GM12865 (cell line): Measurements from ENCODE around the gene MKRN2.
A peak's percentile ranks its signal among the peaks of the same experiment; 100 is the strongest.

Source experiments
- DNase-seq: peaks from one replicate; pipeline ENCODE4 v3.0.0; 2010; ENCODE audit warnings: low read depth
- H3K4me3 ChIP-seq: 2 replicates; pipeline ENCODE4 v1.5.1; 2011; ENCODE audit warnings: mild to moderate bottlenecking, low read depth, low read length, control low read depth
- TF ChIP-seq, protein P1 (sequence below): IDR thresholded peaks from 2 replicates; pipeline ENCODE4 v1.5.1; 2011; ENCODE audit warnings: low read length, control low read depth, low read depth, inconsistent platforms; ENCODE audit not compliant: insufficient read depth; ENCODE audit errors: missing control alignments

Gene MKRN2, protein sequence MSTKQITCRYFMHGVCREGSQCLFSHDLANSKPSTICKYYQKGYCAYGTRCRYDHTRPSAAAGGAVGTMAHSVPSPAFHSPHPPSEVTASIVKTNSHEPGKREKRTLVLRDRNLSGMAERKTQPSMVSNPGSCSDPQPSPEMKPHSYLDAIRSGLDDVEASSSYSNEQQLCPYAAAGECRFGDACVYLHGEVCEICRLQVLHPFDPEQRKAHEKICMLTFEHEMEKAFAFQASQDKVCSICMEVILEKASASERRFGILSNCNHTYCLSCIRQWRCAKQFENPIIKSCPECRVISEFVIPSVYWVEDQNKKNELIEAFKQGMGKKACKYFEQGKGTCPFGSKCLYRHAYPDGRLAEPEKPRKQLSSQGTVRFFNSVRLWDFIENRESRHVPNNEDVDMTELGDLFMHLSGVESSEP

DNA sequence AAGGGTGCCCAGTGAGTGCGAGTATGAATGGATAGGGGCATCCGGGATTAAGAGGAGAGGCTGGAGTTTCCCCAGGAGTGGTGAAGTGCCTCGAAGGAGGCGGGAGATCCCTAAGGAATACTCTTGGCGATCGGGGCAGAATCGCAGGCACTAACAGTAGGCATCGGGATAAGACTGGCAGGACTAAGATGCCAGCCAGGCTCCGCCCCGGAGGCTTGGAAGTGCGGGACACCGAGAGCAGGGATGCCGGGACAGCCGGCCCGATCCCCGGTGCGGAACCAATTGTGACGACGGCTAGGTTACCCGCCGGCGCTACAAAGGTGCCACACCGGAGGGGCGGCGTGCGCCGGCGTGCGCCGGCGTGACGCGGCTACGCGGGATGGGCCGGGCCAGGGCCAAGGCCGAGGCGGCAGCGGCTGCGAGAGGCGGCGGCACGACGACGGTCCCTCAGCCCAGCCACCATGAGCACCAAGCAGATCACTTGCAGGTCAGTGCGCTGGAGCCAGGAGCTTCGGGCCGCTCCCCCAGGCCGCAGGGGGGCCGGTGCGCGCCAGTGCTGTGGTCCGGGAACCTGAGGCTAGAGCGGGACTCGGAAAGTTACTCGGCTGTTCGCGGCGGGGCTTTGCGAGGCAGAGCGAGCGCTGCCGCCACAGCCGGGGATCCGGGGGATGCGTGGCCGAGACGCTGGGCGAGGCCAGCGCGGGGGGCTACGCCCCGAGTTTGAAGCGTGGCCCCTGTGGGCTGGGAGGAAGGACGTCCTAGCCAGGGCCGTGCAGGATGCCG lies at the start of gene MKRN2:
Gene MKRN2 (plus strand): TSS at position 398 of the 783 bp plus-strand sequence. CDS start 64 bp downstream, at position 462.
- TF ChIP-seq, protein P1, sequence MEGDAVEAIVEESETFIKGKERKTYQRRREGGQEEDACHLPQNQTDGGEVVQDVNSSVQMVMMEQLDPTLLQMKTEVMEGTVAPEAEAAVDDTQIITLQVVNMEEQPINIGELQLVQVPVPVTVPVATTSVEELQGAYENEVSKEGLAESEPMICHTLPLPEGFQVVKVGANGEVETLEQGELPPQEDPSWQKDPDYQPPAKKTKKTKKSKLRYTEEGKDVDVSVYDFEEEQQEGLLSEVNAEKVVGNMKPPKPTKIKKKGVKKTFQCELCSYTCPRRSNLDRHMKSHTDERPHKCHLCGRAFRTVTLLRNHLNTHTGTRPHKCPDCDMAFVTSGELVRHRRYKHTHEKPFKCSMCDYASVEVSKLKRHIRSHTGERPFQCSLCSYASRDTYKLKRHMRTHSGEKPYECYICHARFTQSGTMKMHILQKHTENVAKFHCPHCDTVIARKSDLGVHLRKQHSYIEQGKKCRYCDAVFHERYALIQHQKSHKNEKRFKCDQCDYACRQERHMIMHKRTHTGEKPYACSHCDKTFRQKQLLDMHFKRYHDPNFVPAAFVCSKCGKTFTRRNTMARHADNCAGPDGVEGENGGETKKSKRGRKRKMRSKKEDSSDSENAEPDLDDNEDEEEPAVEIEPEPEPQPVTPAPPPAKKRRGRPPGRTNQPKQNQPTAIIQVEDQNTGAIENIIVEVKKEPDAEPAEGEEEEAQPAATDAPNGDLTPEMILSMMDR, result no peak
- H3K4me3 ChIP-seq, result peak within 1 kb of the TSS; percentile 86
- DNase-seq, result peak; percentile 94

DNA sequence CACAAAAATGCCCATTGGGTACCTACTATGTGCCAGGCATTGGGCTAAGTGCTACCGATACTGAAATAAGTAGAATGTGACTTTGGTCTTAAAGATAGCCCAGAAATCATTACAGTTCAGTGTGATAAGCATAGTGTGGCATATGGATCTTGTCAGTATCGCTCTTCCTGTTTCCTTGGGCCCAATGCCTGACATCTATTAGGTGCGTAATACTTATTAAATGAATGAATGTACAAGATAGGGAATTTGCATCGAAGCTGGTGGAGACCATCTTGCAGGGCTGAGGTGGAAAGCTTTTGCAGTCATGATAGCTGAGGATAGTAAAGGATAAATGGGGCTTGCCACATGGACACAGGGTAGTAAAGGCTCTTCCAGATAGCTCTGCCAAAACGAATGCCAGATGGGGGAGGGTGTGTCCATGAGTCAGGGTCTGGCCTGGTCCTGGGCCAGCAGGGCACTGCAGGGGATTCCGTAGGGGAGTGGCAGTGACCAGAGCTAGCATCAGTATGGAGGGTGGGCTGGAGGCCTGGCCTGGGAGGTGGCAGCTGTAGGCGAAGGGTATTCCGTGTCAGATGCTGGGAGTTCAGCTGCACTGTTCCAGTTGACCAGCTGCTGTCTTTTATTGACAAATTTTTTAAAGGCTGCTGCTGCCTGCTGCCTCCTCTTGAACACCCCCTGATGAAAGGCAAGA lies 49.2 kb upstream of the MKRN2 start:
- DNase-seq, result no peak

DNA sequence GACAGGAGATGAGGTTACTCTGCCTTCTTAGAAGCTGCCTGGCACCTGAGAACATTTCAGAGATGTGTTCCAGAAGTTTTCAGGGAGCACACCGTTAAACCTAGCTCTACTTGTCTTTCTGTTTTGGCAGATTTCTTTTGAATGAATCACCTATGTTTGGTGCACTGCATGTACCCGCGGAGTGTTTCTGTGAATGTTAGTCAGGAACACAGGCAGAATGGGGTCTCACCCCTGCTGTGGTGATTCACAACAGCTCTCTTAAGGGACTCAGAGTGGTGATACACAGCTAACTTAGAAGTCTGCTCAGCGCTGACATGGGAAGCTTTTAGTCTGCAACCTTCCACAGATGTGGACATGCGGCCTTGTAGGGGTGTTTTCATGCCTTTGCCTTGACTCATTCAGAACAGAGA lies 48.6 kb upstream of the MKRN2 start:
- TF ChIP-seq, protein P1, result no peak
- no peak overlapping the region for H3K4me3 ChIP-seq
- DNase-seq, result no peak

More for the DNA sequence above, 49.2 kb upstream of the MKRN2 start:
- TF ChIP-seq, protein P1, result no peak
- no peak overlapping the region for H3K4me3 ChIP-seq

DNA sequence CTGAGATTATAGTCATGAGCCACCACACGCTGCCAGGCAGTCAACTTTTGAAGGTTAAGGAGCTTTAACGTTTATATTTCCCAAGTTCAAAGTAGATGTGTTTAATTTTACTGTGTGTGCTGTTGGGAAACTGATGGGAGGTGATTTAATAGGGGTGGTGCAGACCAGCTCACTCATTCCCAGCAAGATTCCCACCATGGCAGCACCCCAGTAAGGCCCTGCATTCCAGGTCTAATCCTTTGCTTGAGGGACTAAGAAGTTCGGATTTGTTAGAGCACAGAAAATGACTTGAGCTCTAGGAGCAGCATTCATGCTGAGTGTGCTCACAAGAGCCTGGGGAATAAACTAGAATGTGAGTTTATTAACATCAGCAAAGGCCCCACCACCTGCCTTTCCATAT lies 47.4 kb upstream of the MKRN2 start:
- no peak for DNase-seq
- no peak overlapping the region for H3K4me3 ChIP-seq
- TF ChIP-seq, protein P1, result no peak

DNA sequence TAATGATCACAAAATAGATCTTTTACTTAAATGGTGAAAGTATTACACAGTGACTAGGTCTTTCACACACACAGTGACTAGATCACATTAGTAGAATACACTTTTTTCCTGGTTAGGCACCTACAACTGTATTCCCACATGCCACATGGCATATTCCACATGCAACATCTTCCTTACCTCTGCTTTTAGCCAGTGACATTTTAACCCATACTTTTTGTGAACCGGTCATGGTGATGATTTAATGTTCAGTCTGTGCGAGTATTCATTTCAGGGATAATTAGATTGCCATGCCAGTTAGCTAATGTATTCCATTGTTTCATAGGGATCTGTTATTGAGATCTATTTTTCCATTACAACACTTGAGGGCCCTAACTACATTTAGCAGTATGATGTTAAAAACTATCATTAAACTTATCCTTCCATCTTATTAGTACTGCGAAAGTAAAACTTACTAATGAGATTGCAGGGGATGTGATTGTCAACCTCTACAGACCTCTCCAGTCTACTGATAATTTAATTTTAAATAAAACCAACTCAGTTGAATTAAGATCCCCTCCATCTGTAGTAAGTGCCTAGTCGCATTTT lies 44.3 kb upstream of the MKRN2 start:
- TF ChIP-seq, protein P1, result no peak
- DNase-seq, result no peak
- H3K4me3 ChIP-seq, result no peak overlapping the region

DNA sequence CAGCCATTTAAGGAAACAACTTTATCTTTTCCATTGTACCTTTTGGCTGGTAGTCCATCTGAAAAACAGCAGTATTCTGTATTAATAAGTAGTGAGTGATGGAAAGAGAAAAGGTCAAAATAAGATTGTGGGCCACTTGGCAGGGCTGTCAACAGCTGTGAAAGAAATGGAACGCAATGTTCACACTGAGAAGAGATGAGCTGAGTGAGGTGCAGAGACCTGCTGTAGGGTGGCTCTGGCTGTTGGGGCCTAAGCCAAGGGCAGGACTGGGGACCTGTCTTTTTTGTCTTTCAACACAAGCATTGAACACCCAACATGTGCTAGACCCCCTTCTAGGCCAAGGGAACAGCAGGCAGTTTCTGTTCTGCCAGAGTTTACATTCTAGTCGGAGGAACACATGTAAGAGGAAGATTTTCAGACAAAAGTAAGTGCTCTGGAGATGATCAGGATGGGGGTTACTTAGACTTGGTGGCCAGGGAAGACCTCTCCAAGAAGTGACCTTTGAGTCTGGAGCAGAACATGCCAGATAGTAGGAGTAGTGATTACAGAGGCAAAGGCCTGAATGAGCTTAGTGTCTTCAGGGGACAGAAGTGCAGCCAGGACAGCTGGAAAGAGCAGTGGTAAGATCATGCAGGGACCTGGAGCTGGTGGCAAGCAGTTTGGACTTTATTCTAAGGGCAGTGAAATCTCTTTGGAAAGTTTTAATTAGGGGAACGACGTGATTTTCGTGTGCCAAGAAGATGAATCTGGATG lies 43.0 kb upstream of the MKRN2 start:
- TF ChIP-seq, protein P1, result no peak

More for the DNA sequence above, 43.0 kb upstream of the MKRN2 start:
- H3K4me3 ChIP-seq, result no peak overlapping the region
- DNase-seq, result no peak
